Vagina (tissue), 2 donors: ENCODE measurements around the gene SERGEF. TPM values are rescaled to one million over a fixed set of nuclear protein-coding genes. Genes with fewer than 3 reads are reported as not detected.

ENCODE experiments used
- DNase-seq, 2 donors: peaks; one replicate each; pipeline ENCODE4 v3.0.0-alpha.2; 2017; ENCODE audit errors: extremely low spot score in 2 of 2
- H3K27ac ChIP-seq: fragments of 200-600 bp; sonication (generic); one replicate; pipeline ENCODE4 v1.5.1; 2019
- H3K27me3 ChIP-seq: fragments of 200-600 bp; sonication (generic); one replicate; pipeline ENCODE4 v1.5.1; 2019
- H3K36me3 ChIP-seq, 2 donors: fragments of 200-600 bp; sonication (generic); one replicate each; pipeline ENCODE4 v1.5.1; 2017 to 2019
- H3K4me1 ChIP-seq: fragments of 200-600 bp; sonication (generic); one replicate; pipeline ENCODE4 v1.5.1; 2019
- H3K4me3 ChIP-seq, 2 donors: fragments of 200-600 bp; sonication (generic); 1 replicate in 1 of 2; 2 replicates in 1 of 2; pipeline ENCODE4 v1.5.1; 2016 to 2019
- H3K9me3 ChIP-seq: fragments of 200-600 bp; sonication (generic); one replicate; pipeline ENCODE4 v1.5.1; 2019
- POLR2A ChIP-seq, 2 donors: fragments of 450-650 bp; IDR thresholded peaks; one replicate each; pipeline ENCODE4 v1.6.1; 2017; ENCODE audit warnings: antibody characterized with exemption in 2 of 2, mild to moderate bottlenecking in 2 of 2, moderate library complexity in 2 of 2
- POLR2AphosphoS5 ChIP-seq, 2 donors: sonication (generic); formaldehyde crosslinking; IDR thresholded peaks; one replicate each; pipeline ENCODE4 v1.9.0; 2017; ENCODE audit warnings: antibody characterized with exemption in 2 of 2, mild to moderate bottlenecking in 2 of 2, low read depth in 1 of 2; ENCODE audit not compliant: insufficient read depth in 1 of 2
- intact Hi-C: fragments of 100-400 bp; cut with DNase I; formaldehyde crosslinking; loops from one replicate; pipeline ENCODE4 v1.15.1; 2023
- total RNA-seq: library from RNA; depleted of rRNA; stranded (reverse); fragments of >200 nt; gene quantifications from one replicate; pipeline ENCODE4 v1.2.3, GENCODE V29; 2016
- TF ChIP-seq, protein P1 (sequence below), 3 experiments: fragments of 450-650 bp in 2 of 3; fragments of 200-600 bp in 1 of 3; sonication (generic) in 1 of 3; IDR thresholded peaks; one replicate each; pipeline ENCODE4 v1.5.1; 2017 to 2019; ENCODE audit warnings: antibody characterized with exemption in 3 of 3, mild to moderate bottlenecking in 2 of 3, moderate library complexity in 2 of 3

SERGEF gene
- total RNA-seq, 1 donor from 2014 or later = 30.7 TPM

DNA sequence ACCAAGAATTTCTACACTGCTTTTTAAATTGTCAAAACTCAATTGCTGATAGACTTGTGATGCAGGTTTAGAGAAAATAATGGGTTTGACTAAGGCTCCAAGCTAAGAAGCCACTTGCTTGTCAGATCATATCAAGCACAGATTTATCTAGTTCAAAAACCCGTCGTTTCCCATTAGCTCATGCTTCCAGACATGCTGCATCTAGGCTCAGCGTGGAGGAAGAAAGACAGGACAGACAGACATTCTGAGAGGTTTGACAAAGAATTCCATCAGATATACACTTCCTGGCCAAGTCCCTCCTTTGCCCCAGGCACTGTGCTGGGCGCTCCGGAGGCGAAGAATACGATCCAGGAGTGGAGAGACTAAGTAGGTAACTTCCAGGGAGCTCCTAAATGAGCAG, 201.5 kb downstream of the SERGEF start:
- H3K4me1 ChIP-seq = peaks cover 39% of the 10 kb centered on the region
- no peak overlapping the region for H3K27ac ChIP-seq
- no peaks in the 10 kb centered on the region for H3K9me3 ChIP-seq
- no peak for TF ChIP-seq POLR2AphosphoS5 (IDR thresholded peaks at IDR 0.05; ENCODE audit: insufficient read depth in 1 of 2, low read depth in 1 of 2)
- TF ChIP-seq, protein P1, sequence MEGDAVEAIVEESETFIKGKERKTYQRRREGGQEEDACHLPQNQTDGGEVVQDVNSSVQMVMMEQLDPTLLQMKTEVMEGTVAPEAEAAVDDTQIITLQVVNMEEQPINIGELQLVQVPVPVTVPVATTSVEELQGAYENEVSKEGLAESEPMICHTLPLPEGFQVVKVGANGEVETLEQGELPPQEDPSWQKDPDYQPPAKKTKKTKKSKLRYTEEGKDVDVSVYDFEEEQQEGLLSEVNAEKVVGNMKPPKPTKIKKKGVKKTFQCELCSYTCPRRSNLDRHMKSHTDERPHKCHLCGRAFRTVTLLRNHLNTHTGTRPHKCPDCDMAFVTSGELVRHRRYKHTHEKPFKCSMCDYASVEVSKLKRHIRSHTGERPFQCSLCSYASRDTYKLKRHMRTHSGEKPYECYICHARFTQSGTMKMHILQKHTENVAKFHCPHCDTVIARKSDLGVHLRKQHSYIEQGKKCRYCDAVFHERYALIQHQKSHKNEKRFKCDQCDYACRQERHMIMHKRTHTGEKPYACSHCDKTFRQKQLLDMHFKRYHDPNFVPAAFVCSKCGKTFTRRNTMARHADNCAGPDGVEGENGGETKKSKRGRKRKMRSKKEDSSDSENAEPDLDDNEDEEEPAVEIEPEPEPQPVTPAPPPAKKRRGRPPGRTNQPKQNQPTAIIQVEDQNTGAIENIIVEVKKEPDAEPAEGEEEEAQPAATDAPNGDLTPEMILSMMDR (IDR thresholded peaks at IDR 0.05) = no peak
- TF ChIP-seq POLR2A (IDR thresholded peaks at IDR 0.05) = no peak
- no peaks in the 10 kb centered on the region for H3K27me3 ChIP-seq
- intact Hi-C loops = no loop called here
- H3K36me3 ChIP-seq = no peaks in the 10 kb centered on the region
- no peak overlapping the region for H3K4me3 ChIP-seq
- no peak for DNase-seq

DNA sequence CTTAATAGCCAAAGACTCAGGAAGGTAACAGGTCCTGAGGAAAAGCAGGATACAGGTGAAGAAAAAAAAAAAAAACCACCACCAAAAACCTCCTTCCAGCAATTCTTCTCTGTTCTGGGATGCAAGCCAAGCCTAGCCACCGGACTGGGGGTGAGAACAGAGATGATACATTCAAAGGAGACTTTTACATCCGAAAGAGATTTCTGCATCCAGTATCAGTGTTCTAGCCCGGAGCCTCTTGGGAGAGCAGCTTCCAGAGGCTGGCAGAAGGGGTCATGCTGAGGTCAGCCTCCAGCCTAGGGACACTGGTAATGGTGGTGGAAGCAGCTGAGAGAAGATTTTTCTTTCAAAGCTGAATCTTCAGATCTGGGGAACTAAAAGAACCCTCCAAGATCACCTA, 202.1 kb downstream of the SERGEF start:
- Histone ChIP-seq H3K27me3 (no peaks in the 10 kb centered on the region), H3K4me1 (peaks cover 39% of the 10 kb centered on the region), H3K36me3 (no peaks in the 10 kb centered on the region), H3K4me3 (no peak overlapping the region), H3K27ac (no peak overlapping the region), H3K9me3 (no peaks in the 10 kb centered on the region)
- TF ChIP-seq, protein P1 (IDR thresholded peaks at IDR 0.05) = no peak
- TF ChIP-seq POLR2AphosphoS5 (IDR thresholded peaks at IDR 0.05; ENCODE audit: insufficient read depth in 1 of 2, low read depth in 1 of 2) = peak in 1 of 2 donors; percentile 29
- DNase-seq = no peak
- intact Hi-C loops = no loop called here

DNA sequence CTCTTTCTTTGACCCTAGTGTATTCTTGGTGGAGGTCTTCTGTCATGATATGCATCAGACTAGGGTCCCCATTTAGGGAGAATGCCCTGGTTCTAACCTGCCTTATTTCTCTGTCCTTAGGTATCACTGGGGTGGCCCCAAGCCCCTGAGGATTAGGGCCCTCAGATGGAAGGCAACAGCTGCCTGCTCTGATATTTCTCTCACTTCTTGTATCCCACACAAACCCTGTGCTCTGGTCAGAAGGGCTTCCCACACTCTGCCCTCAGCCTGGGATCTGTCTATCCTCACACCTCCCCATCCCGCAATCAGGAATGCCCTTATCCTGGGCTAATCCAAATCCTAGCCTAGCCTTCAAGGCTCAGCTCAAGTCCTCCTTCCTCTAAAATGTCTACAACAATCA, 202.8 kb downstream of the SERGEF start:
- no peaks in the 10 kb centered on the region for H3K27me3 ChIP-seq
- DNase-seq = no peak
- no peak overlapping the region for H3K27ac ChIP-seq
- H3K9me3 ChIP-seq = no peaks in the 10 kb centered on the region
- H3K36me3 ChIP-seq = no peaks in the 10 kb centered on the region
- intact Hi-C loops = no loop called here
- H3K4me1 ChIP-seq = peaks cover 39% of the 10 kb centered on the region
- H3K4me3 ChIP-seq = no peak overlapping the region
- TF ChIP-seq POLR2A (IDR thresholded peaks at IDR 0.05) (no peak), POLR2AphosphoS5 (IDR thresholded peaks at IDR 0.05; ENCODE audit: insufficient read depth in 1 of 2, low read depth in 1 of 2) (no peak)
- TF ChIP-seq, protein P1 (IDR thresholded peaks at IDR 0.05) = no peak

DNA sequence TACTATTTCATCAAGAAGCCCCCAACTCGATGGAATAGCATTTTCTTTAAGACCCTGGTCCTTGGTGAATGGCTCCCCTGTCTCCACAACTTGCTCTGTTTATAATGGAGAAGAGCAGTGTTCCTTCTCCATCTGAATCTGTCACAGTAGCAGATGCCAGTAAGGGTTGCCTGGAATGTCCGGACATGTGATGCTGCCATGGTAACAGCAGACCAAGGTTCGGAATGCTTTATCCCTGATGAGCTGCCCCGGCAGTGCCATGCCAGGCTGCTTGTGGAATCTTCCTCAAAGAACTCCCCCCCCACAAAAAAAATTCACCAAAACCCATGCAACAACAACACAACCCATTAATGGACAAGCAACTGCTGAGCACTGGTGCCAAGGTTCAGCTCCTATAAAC, 205.8 kb downstream of the SERGEF start:
- H3K9me3 ChIP-seq = no peaks in the 10 kb centered on the region
- no peaks in the 10 kb centered on the region for H3K27me3 ChIP-seq
- H3K27ac ChIP-seq = no peak overlapping the region
- peaks cover 19% of the 10 kb centered on the region for H3K4me1 ChIP-seq
- no peak for TF ChIP-seq POLR2A (IDR thresholded peaks at IDR 0.05)
- H3K36me3 ChIP-seq = no peaks in the 10 kb centered on the region
- no peak for DNase-seq
- intact Hi-C loops = no loop called here
- H3K4me3 ChIP-seq = no peak overlapping the region

DNA sequence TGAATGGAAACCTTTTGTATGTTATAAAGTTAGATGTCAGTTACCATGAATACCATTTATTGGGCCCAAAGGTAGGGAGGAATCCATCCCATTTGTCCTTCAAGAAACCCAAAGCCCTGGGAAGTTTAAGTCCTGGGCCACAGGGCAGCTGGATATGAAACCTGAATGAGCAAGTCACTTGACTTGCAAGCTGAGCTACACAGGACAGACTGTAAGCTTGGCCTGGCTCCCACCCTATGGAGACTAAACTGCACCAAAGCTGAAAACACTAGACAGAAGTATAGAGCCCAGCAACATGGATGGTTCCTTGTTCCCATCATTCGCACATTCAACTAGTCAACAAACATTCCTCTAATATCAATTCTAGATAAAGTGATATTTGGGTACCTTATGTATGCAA, 207.0 kb downstream of the SERGEF start:
- H3K4me3 ChIP-seq = no peak overlapping the region
- intact Hi-C loops = no loop called here
- H3K9me3 ChIP-seq = no peaks in the 10 kb centered on the region
- H3K27ac ChIP-seq = no peak overlapping the region
- H3K36me3 ChIP-seq = no peaks in the 10 kb centered on the region
- no peaks in the 10 kb centered on the region for H3K27me3 ChIP-seq
- no peak for TF ChIP-seq POLR2A (IDR thresholded peaks at IDR 0.05)
- TF ChIP-seq, protein P1 (IDR thresholded peaks at IDR 0.05) = no peak
- no peak for TF ChIP-seq POLR2AphosphoS5 (IDR thresholded peaks at IDR 0.05; ENCODE audit: insufficient read depth in 1 of 2, low read depth in 1 of 2)
- peaks cover 8% of the 10 kb centered on the region for H3K4me1 ChIP-seq
- no peak for DNase-seq

DNA sequence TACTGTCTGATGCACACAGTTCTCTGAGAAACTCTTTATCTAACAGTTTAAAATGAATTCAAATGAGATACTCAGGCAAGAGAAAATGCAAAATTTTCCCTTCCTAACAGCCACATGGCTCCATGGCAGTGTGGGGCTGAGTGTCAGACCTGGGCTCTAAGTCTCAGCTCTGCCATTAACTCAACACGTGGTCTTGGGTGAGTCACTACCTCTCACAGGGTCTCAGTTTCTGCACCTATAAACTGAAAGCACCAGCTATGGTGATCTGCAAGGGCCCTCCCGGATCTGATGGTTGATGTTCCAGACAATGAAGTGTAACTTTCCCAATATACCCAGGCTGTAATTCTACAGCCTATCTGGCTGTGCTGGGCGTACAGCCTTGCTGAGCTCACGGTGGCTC, 207.8 kb downstream of the SERGEF start:
- H3K4me3 ChIP-seq = no peak overlapping the region
- intact Hi-C loops = no loop called here
- no peak for DNase-seq
- H3K4me1 ChIP-seq = no peaks in the 10 kb centered on the region
- TF ChIP-seq, protein P1 (IDR thresholded peaks at IDR 0.05) = no peak
- TF ChIP-seq POLR2AphosphoS5 (IDR thresholded peaks at IDR 0.05; ENCODE audit: insufficient read depth in 1 of 2, low read depth in 1 of 2) (no peak), POLR2A (IDR thresholded peaks at IDR 0.05) (no peak)
- H3K36me3 ChIP-seq = no peaks in the 10 kb centered on the region
- no peak overlapping the region for H3K27ac ChIP-seq
- no peaks in the 10 kb centered on the region for H3K9me3 ChIP-seq
- H3K27me3 ChIP-seq = no peaks in the 10 kb centered on the region
